HCT116 (cell line): ENCODE measurements around the gene PER2. TPM values are rescaled to one million over a fixed set of nuclear protein-coding genes. Genes with fewer than 3 reads are reported as not detected.

Experiments used
- ATAC-seq: fragments of 200-7000 bp; cut with Tn5 transposase; 2 replicates; pipeline ENCODE4 v1.9.1; 2020; ENCODE audit warnings: mild to moderate bottlenecking, moderate library complexity
- BruUV-seq: library from RNA; stranded (reverse); fragments of 400-500 nt; replicated peaks from 2 replicates; lab custom pipeline; 2021; lab: Mats Ljungman, UMichigan
- CTCF ChIA-PET: fragments of 300-600 bp; sonication (Branson Sonifier 250); formaldehyde crosslinking; loops from one replicate; lab custom pipeline; 2021; ENCODE audit warnings: antibody characterized with exemption; lab: Charles Lee
- POLR2A ChIA-PET: fragments of 300-600, 350-600 bp; sonication (Branson Sonifier 250); formaldehyde crosslinking; loops from one replicate; lab custom pipeline; 2021; ENCODE audit warnings: antibody characterized with exemption; lab: Charles Lee
- RAD21 ChIA-PET, 2 experiments: fragments of 300-600 bp; sonication (Branson Sonifier 250); formaldehyde crosslinking; loops; one replicate each; lab custom pipeline; 2023; ENCODE audit warnings: low total read pairs in 2 of 2; ENCODE audit not compliant: uncharacterized antibody in 2 of 2, unreplicated experiment in 2 of 2, low non-redundant PET in 1 of 2; lab: Charles Lee
- DNase-seq: peaks from one replicate; pipeline ENCODE4 v3.0.0-alpha.2; 2010; ENCODE audit warnings: low read depth, low spot score
- H2AFZ ChIP-seq: fragments of 200-600 bp; shearing (Covaris generic), sonication (generic); 2 replicates; pipeline ENCODE4 v1.6.1; 2017; ENCODE audit warnings: low read depth, mixed run types, mixed read lengths, antibody characterized with exemption, low read length; ENCODE audit not compliant: poor library complexity, severe bottlenecking
- H3K27ac ChIP-seq: 2 replicates; pipeline ENCODE4 v1.5.1; 2012; ENCODE audit warnings: low read depth, low read length
- H3K27me3 ChIP-seq: fragments of 200-600 bp; sonication (generic); 2 replicates; pipeline ENCODE4 v1.6.1; 2016; ENCODE audit warnings: mixed run types, low read length, mixed read lengths; ENCODE audit not compliant: insufficient read depth
- H3K36me3 ChIP-seq, 2 experiments: fragments of 200-500 bp in 1 of 2; fragments of 200-600 bp in 1 of 2; sonication (Bioruptor generic) in 1 of 2; sonication (generic) in 1 of 2; 2 replicates each; pipeline versions ENCODE4 v1.5.1 to v1.6.1; 2014 to 2016; ENCODE audit warnings: low read length in 2 of 2, inconsistent platforms in 1 of 2, mixed read lengths in 1 of 2, mixed run types in 1 of 2; ENCODE audit not compliant: insufficient read depth in 2 of 2, control insufficient read depth in 1 of 2
- H3K4me1 ChIP-seq, 2 experiments: fragments of 200-600 bp in 1 of 2; sonication (generic) in 1 of 2; 2 replicates each; pipeline versions ENCODE4 v1.5.1 to v1.6.1; 2012 to 2017; ENCODE audit warnings: low read length in 2 of 2, inconsistent platforms in 1 of 2, mild to moderate bottlenecking in 1 of 2, mixed read lengths in 1 of 2, mixed run types in 1 of 2, moderate library complexity in 1 of 2; ENCODE audit not compliant: insufficient read depth in 2 of 2, control insufficient read depth in 1 of 2
- H3K4me2 ChIP-seq: fragments of 200-600 bp; sonication (generic); 2 replicates; pipeline ENCODE4 v1.6.1; 2017; ENCODE audit warnings: mixed run types, low read length, mixed read lengths
- H3K4me3 ChIP-seq, 2 experiments: fragments of 200-600 bp in 1 of 2; sonication (generic) in 1 of 2; replicated peaks in 1 of 2; 2 replicates each; pipeline ENCODE4 v1.5.1; 2011 to 2016; ENCODE audit warnings: low read length in 2 of 2, control low read depth in 1 of 2, low read depth in 1 of 2, mild to moderate bottlenecking in 1 of 2, mixed read lengths in 1 of 2, mixed run types in 1 of 2
- H3K79me2 ChIP-seq: fragments of 200-600 bp; sonication (generic); 2 replicates; pipeline ENCODE4 v1.6.1; 2017; ENCODE audit warnings: mild to moderate bottlenecking, mixed run types, low read length, moderate library complexity, mixed read lengths; ENCODE audit not compliant: insufficient read depth
- H3K9ac ChIP-seq: fragments of 200-600 bp; sonication (generic); 2 replicates; pipeline ENCODE4 v1.6.1; 2016; ENCODE audit warnings: low read length, mixed read lengths
- H3K9me2 ChIP-seq: fragments of 200-600 bp; sonication (generic), shearing (Covaris generic); 2 replicates; pipeline ENCODE4 v1.6.1; 2017; ENCODE audit warnings: mixed run types, mild to moderate bottlenecking, moderate library complexity; ENCODE audit not compliant: insufficient read depth
- H3K9me3 ChIP-seq, 2 experiments: fragments of 200-500 bp in 1 of 2; fragments of 200-600 bp in 1 of 2; sonication (Bioruptor generic) in 1 of 2; sonication (generic) in 1 of 2; 2 replicates each; pipeline ENCODE4 v1.6.1; 2014 to 2017; ENCODE audit warnings: low read length in 2 of 2, mixed read lengths in 2 of 2, inconsistent platforms in 1 of 2, low read depth in 1 of 2, mild to moderate bottlenecking in 1 of 2, mixed run types in 1 of 2, moderate library complexity in 1 of 2; ENCODE audit not compliant: control insufficient read depth in 1 of 2, insufficient read depth in 1 of 2
- H4K20me1 ChIP-seq: fragments of 200-600 bp; sonication (generic), shearing (Covaris generic); 2 replicates; pipeline ENCODE4 v1.6.1; 2017; ENCODE audit warnings: mixed run types, mild to moderate bottlenecking, moderate library complexity; ENCODE audit not compliant: insufficient read depth
- CEBPB ChIP-seq: IDR thresholded peaks from 2 replicates; pipeline ENCODE4 v1.6.1; 2012; ENCODE audit warnings: low read depth
- JUND ChIP-seq: IDR thresholded peaks from 2 replicates; pipeline ENCODE4 v1.6.1; 2012
- POLR2AphosphoS5 ChIP-seq: IDR thresholded peaks from 2 replicates; pipeline ENCODE4 v1.6.1; 2011; ENCODE audit warnings: mild to moderate bottlenecking, low read depth, low read length, moderate library complexity
- SIN3A ChIP-seq: IDR thresholded peaks from 2 replicates; pipeline ENCODE4 v1.6.1; 2012; ENCODE audit warnings: low read depth
- SP1 ChIP-seq: IDR thresholded peaks from 2 replicates; pipeline ENCODE4 v1.6.1; 2012; ENCODE audit warnings: low read depth
- SRF ChIP-seq: IDR thresholded peaks from 2 replicates; pipeline ENCODE4 v1.6.1; 2012; ENCODE audit warnings: low read depth
- TCF7L2 ChIP-seq: IDR thresholded peaks from 2 replicates; pipeline ENCODE4 v1.7.0; 2011; ENCODE audit warnings: borderline replicate concordance, inconsistent platforms; ENCODE audit not compliant: insufficient read depth, insufficient read length; ENCODE audit errors: extremely low read depth
- YY1 ChIP-seq: IDR thresholded peaks from 2 replicates; pipeline ENCODE4 v1.6.1; 2011; ENCODE audit warnings: low read length, low read depth, moderate library complexity, mild to moderate bottlenecking; ENCODE audit not compliant: insufficient replicate concordance; ENCODE audit errors: extremely low read depth
- ZFX ChIP-seq: fragments of 450-650 bp; IDR thresholded peaks from 2 replicates; pipeline ENCODE4 v1.6.1; 2017
- intact Hi-C: fragments of 100-400 bp; cut with micrococcal nuclease; formaldehyde crosslinking; loops from 2 replicates; pipeline ENCODE4 v1.10.0; 2022
- total RNA-seq: library from RNA; stranded (reverse); gene quantifications from one replicate; pipeline ENCODE4 v1.2.1, GENCODE V29; 2021; ENCODE audit not compliant: unreplicated experiment
- TF ChIP-seq, protein P1 (sequence below): IDR thresholded peaks from 2 replicates; pipeline ENCODE4 v1.6.1; 2012
- TF ChIP-seq, protein P2 (sequence below): IDR thresholded peaks from 2 replicates; pipeline ENCODE4 v1.6.1; 2012
- TF ChIP-seq, protein P3 (sequence below), 3 experiments: fragments of 200-600 bp in 1 of 3; sonication (generic) in 1 of 3; IDR thresholded peaks in 2 of 3; conservative IDR thresholded peaks in 1 of 3; 2 replicates each; pipeline ENCODE4 v1.5.1; 2012 to 2017; ENCODE audit warnings: low read depth in 2 of 3, low read length in 2 of 3, antibody characterized with exemption in 1 of 3, borderline replicate concordance in 1 of 3, control low read depth in 1 of 3, mild to moderate bottlenecking in 1 of 3, mixed read lengths in 1 of 3, mixed run types in 1 of 3, moderate library complexity in 1 of 3; ENCODE audit not compliant: insufficient read depth in 1 of 3
- TF ChIP-seq, protein P4 (sequence below): IDR thresholded peaks from 2 replicates; pipeline ENCODE4 v1.6.1; 2011; ENCODE audit warnings: mild to moderate bottlenecking, low read length, moderate library complexity; ENCODE audit not compliant: insufficient replicate concordance; ENCODE audit errors: extremely low read depth

The PER2 gene
- total RNA-seq, 1 experiment from 2014 or later, result 18.7 TPM

DNA sequence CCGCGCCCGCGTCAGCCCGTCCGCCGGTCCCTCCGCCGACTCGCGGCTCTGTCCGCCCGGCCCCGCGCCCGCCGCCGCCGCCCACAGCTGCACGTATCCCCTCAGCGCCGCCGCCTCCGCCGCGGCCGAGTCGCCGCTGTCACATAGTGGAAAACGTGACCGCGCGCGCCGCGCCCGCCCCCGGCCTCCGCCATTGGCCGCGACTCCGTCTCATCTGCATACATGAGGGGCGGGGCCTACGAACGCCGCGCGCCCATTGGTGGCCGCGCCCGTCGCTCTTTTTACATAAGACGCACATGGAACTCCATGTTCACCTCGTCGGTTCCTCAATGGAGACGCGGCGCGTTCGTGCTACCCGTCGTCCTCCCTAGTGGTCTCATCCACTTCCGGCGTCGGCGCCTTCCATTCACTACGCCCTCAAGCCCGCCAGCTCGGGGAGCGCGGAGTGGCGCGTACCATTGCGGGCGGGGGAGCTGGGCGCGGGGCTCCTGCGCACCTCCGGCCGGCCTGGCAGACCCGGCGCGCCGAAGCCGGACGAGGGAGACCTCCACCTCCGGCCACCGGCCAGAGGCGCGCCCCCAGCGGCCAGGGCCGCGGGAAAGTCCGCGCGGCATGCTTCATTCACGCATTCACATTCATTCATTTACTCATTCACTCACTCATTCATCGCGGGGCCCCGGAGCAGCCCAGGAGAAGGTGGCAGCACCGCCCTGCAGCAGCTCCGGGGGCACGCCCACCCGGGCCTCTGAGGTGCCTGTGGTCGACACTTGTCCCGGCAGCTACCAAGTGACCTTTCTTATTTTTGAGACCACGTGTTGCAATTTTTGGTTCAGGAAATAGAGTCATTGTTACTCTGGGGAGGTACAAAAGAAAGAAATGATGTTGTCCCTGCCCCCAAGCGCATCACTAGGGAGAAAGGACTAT is 502 bp upstream of the PER2 start:
- no peak overlapping the region for H2AFZ ChIP-seq
- H3K79me2 ChIP-seq, result peaks cover 23% of the 10 kb centered on the region
- peaks cover 21 to 41% of the 10 kb centered on the region in 2 experiments for H3K4me1 ChIP-seq
- POLR2A ChIA-PET, result no interaction called here
- peak overlapping the region; percentile 83 for H3K9ac ChIP-seq
- peak overlapping the region; percentile 78 for H3K27ac ChIP-seq
- H3K36me3 ChIP-seq, result no peaks in the 10 kb centered on the region
- peak overlapping the region; percentile 73 to 84 for H3K4me3 ChIP-seq
- peak; percentile 88 for ATAC-seq
- no peaks in the 10 kb centered on the region for H4K20me1 ChIP-seq
- no peaks in the 10 kb centered on the region for H3K9me3 ChIP-seq
- H3K4me2 ChIP-seq, result peak overlapping the region; percentile 96
- intact Hi-C loops, result no loop called here
- TF ChIP-seq JUND (no peak), SP1 (peak; percentile 99), ZFX (peak; percentile 59; the same call in 1 of the 2 replicates), YY1 (peak; percentile 74), SRF (peak; percentile 24; the same call in 1 of the 2 replicates), SIN3A (peak; percentile 98), POLR2AphosphoS5 (peak; percentile 61), CEBPB (no peak), TCF7L2 (peak; percentile 89)
- TF ChIP-seq, protein P1, sequence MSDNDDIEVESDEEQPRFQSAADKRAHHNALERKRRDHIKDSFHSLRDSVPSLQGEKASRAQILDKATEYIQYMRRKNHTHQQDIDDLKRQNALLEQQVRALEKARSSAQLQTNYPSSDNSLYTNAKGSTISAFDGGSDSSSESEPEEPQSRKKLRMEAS, result peak; percentile 99
- TF ChIP-seq, protein P2, sequence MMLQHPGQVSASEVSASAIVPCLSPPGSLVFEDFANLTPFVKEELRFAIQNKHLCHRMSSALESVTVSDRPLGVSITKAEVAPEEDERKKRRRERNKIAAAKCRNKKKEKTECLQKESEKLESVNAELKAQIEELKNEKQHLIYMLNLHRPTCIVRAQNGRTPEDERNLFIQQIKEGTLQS, result no peak
- TF ChIP-seq, protein P3, sequence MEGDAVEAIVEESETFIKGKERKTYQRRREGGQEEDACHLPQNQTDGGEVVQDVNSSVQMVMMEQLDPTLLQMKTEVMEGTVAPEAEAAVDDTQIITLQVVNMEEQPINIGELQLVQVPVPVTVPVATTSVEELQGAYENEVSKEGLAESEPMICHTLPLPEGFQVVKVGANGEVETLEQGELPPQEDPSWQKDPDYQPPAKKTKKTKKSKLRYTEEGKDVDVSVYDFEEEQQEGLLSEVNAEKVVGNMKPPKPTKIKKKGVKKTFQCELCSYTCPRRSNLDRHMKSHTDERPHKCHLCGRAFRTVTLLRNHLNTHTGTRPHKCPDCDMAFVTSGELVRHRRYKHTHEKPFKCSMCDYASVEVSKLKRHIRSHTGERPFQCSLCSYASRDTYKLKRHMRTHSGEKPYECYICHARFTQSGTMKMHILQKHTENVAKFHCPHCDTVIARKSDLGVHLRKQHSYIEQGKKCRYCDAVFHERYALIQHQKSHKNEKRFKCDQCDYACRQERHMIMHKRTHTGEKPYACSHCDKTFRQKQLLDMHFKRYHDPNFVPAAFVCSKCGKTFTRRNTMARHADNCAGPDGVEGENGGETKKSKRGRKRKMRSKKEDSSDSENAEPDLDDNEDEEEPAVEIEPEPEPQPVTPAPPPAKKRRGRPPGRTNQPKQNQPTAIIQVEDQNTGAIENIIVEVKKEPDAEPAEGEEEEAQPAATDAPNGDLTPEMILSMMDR (IDR thresholded peaks at IDR 0.05 in 2 of 3, conservative IDR thresholded peaks at IDR 0.05 in 1 of 3; ENCODE audit: borderline replicate concordance in 1 of 3, insufficient read depth in 1 of 3, low read depth in 2 of 3, low read length in 2 of 3), result peak in 2 of 3 experiments; percentile 36 to 40; a peak in 4 of 6 replicates
- TF ChIP-seq, protein P4, sequence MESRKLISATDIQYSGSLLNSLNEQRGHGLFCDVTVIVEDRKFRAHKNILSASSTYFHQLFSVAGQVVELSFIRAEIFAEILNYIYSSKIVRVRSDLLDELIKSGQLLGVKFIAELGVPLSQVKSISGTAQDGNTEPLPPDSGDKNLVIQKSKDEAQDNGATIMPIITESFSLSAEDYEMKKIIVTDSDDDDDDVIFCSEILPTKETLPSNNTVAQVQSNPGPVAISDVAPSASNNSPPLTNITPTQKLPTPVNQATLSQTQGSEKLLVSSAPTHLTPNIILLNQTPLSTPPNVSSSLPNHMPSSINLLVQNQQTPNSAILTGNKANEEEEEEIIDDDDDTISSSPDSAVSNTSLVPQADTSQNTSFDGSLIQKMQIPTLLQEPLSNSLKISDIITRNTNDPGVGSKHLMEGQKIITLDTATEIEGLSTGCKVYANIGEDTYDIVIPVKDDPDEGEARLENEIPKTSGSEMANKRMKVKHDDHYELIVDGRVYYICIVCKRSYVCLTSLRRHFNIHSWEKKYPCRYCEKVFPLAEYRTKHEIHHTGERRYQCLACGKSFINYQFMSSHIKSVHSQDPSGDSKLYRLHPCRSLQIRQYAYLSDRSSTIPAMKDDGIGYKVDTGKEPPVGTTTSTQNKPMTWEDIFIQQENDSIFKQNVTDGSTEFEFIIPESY, result no peak
- TF ChIP-seq, all 23 proteins: peak for 9
- no peaks in the 10 kb centered on the region for H3K27me3 ChIP-seq
- BruUV-seq, result no TSS peak
- CTCF ChIA-PET, result interaction anchor here (1.9 kb wide), 1 partner anchor 26 kb away, joined by 5 read pairs; no protein-coding TSS in a partner anchor
- RAD21 ChIA-PET, result no interaction called here
- peak; percentile 97 for DNase-seq
- no peaks in the 10 kb centered on the region for H3K9me2 ChIP-seq
